HG03159 (cell line): ENCODE data around the gene TM4SF4.

Experiments
- ATAC-seq: cut with Tn5 transposase; IDR thresholded peaks from one replicate; pipeline ENCODE4 v1.9.1; 2021; ENCODE audit warnings: mild to moderate bottlenecking, moderate library complexity; ENCODE audit not compliant: unreplicated experiment

Gene TM4SF4

DNA sequence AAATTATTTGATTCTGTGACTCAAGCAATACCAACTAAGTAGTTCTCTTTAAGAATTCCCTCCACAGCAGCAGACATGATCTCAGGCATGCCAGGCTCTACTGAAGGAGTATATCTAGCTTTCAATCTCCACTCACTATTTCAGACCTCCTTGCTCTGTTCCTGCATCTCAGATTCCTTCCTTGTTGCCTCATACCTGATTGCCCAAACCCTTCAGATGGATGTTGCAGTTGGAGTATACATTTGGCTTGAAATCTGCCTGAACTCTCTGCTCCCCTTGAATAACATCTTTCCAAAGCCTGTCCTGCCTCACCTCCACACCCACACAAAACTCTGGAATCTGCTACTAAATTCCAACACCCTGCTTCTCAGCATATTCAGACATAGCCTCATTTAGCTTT lies 19.8 kb upstream of the TM4SF4 start:
- no peak for ATAC-seq

DNA sequence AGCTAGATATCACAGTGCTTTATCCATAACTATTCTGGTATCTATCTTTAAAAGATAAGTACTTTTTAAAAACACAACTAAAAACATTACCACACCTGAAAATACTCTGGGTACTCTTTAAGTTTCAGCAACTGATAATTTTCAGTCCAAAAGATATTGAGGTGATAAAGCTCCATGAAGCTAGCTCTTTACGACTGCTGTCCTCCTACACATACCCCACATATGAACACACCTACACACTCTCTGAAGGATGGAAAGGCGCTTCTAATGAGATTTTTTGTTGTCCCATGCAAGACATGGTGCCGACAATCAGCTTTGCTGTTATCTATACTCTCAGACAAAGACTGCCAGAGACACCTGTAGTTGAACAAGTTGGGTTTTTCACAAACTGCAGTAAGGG lies 19.1 kb upstream of the TM4SF4 start:
- ATAC-seq = no peak

- no peak for ATAC-seq
Measured at GRCh38 chr3:149455989-149456388, 18.5 kb upstream of the TM4SF4 start.

GRCh38 chr3:149459491-149460059 lies 14.9 kb upstream of the TM4SF4 start:
- ATAC-seq = no peak

DNA sequence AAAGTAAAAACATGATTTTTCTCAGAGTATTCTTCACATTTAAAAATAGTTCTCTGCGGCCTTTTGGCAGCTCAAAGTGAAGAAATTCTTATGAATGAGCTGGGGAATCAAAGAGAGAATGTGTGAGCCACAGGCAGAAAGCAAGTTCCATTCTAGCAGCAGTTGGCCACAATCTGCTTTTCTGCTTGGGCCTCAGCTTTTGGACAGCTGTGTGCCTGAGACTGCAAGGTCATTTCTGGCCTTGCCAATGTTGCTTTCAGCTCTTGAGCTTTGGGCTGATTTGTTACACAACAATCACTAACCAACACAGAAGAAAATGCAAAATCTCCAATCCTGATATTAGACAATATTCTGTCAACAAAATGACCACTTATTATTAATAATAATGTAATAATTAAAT lies 14.4 kb upstream of the TM4SF4 start:
- no peak for ATAC-seq

- ATAC-seq = no peak
Measured at GRCh38 chr3:149462051-149462450, 12.4 kb upstream of the TM4SF4 start.

DNA sequence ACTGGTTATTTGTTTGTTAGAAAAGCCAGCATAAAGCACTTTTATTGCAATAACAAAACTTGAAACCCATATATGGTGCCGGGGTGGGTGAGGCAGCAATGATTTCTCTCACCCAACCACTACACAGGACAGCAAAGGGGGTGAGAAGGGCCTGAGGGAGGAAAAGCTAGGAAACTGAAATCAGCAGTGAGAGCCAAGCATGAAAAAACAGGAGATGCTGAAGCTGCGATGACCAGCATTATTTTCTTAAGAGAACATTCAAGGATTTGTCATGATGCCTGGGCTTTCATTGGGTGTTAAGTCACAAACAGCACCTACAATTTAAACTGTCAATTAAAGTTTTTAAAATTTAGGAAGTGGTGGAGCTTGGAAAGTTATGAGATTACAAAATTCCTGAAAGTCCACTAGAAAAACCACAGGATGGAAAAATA lies 11.9 kb upstream of the TM4SF4 start:
- ATAC-seq = no peak

DNA sequence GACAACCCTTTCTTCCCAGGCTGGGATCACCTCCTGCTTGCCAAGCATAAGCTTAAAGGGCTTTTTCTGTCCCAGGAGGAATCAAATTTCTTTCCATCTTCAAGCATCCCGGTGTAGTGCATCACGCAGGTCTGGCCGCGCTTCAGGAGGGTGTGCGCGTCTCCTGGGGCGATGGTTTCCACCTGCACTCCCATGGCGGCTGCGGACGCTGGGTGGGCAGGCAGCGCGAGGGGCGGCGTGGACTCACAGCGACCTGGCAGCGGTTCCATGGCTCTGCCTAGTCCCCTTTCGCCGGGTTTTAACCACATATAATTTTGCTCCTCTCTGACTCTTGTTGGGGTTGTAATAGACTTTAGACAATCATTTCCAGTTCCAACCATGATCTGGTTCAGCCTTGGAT lies 10.6 kb upstream of the TM4SF4 start:
- no peak for ATAC-seq

GRCh38 chr3:149464542-149465328 lies 9.8 kb upstream of the TM4SF4 start:
- ATAC-seq = no peak

- no peak for ATAC-seq
Measured at GRCh38 chr3:149465351-149465883, 9.1 kb upstream of the TM4SF4 start.

GRCh38 chr3:149466192-149466591 lies 8.3 kb upstream of the TM4SF4 start:
- no peak for ATAC-seq

DNA sequence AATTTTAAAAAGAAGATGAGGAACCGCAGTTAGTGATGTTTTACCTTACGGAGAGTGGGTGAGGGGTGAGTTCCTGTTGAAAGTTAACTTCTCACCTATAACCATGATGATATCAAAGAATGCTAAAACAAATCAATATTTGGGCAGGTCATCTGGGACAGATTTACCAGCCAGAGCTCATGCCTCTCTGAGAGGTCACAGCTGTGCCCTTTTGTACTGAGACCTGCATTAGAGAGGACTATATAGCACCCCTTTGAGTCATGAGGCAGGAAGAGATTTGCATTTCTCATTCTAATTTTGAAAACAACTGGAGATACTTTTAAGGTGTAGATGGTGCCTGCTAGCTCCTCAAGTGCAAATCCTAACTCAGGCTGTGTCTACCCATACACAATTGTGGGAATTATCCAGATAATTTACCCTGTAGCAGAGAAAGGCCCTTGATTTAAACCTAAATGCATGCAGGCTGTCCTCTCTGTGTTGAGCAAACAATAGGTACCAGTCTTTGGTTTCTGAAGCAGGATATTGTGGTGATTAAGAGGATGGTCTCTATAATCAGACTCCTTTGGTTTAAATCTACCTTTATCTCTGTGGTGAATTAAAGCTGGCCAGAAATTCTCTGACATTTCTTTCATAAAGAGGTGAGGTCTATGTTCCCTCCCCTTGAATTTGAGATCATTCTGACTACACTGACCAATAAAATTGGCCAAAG lies 5.8 kb upstream of the TM4SF4 start:
- ATAC-seq = peak; percentile 82

- no peak for ATAC-seq
Measured at GRCh38 chr3:149470381-149470780, 4.1 kb upstream of the TM4SF4 start.

- ATAC-seq = no peak
Measured at GRCh38 chr3:149472030-149472797, 2.3 kb upstream of the TM4SF4 start.

DNA sequence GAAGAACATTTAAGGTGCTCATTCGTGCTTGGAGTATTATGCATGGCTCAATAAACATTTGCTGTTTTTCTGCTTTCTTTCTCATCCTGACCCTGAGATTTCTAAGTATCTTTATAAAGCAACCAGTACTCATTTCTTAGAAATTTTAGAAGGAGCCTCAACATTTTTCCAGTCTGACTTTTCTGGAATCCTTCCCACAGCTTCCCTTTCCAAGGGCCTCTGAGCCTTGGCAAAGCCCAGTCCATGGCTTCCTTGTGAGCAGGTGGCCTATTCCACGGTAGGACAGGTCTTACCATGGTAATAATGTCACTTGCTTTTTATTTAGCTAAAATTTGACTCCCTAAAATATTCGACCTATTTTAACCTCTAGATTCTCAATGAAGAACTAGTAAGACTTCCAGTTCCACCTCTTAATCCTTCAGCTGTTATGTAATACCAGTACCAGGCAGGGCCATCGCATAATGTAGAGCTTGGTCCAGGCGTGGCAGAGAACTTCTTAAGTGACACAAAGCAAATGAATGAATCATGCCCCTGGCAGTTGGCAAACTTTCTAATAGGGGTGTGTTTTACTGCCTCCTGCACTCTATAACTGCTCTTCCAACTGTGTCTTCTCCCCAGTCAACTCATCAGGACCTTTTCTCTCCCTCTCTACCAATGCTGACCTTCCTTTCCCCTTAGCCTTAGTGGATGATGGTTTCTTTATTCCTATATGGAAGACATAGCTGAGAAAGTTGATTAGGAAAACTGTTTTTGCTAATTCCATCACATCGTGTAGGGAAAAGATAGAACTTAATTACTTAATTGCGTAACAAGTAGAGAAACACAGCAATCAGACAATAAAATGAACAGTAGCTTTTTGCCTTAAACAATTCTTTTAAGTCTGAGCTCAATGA lies 894 bp upstream of the TM4SF4 start:
- no peak for ATAC-seq

- ATAC-seq = no peak
Measured at GRCh38 chr3:149475451-149476060, 1.1 kb downstream of the TM4SF4 start.

GRCh38 chr3:149476225-149476624 lies 1.7 kb downstream of the TM4SF4 start:
- ATAC-seq = no peak

GRCh38 chr3:149479621-149480325 lies 5.3 kb downstream of the TM4SF4 start:
- ATAC-seq = no peak
